GM23338 (cell line): ENCODE results near the gene ITPR3. TPM values are rescaled to one million over a fixed set of nuclear protein-coding genes. Genes with fewer than 3 reads are reported as not detected.
A peak's percentile ranks its signal among the peaks of the same experiment; 100 is the strongest.

Experiments
- ATAC-seq: fragments of 200-7000 bp; cut with Tn5 transposase; 3 replicates; pipeline ENCODE4 v1.9.1; 2020
- DNase-seq: peaks from one replicate; pipeline ENCODE4 v3.0.0-alpha.2; 2015; ENCODE audit warnings: low spot score
- H2AFZ ChIP-seq: fragments of 200-600 bp; sonication (generic); 2 replicates; pipeline ENCODE4 v1.8.0; 2016; ENCODE audit warnings: antibody characterized with exemption, mild to moderate bottlenecking, moderate library complexity
- H3F3A ChIP-seq: fragments of 200-600 bp; sonication (generic); replicated peaks from 2 replicates; pipeline ENCODE4 v1.8.0; 2017; ENCODE audit warnings: antibody characterized with exemption, mixed run types, low read depth
- H3K27ac ChIP-seq: fragments of 200-600 bp; sonication (generic); 2 replicates; pipeline ENCODE4 v1.6.1; 2016; ENCODE audit warnings: low read depth
- H3K27me3 ChIP-seq: fragments of 200-600 bp; sonication (generic); 2 replicates; pipeline ENCODE4 v1.8.0; 2016; ENCODE audit warnings: mild to moderate bottlenecking, mixed run types, moderate library complexity; ENCODE audit not compliant: insufficient read depth
- H3K36me3 ChIP-seq: fragments of 200-600 bp; sonication (generic); 2 replicates; pipeline ENCODE4 v1.8.0; 2016; ENCODE audit warnings: mild to moderate bottlenecking; ENCODE audit not compliant: insufficient read depth
- H3K4me1 ChIP-seq: fragments of 200-600 bp; sonication (generic); 2 replicates; pipeline ENCODE4 v1.8.0; 2016; ENCODE audit warnings: mild to moderate bottlenecking, moderate library complexity; ENCODE audit not compliant: insufficient read depth
- H3K4me2 ChIP-seq: fragments of 200-600 bp; sonication (generic); 2 replicates; pipeline ENCODE4 v1.7.1; 2017; ENCODE audit warnings: mixed run types
- H3K4me3 ChIP-seq: fragments of 200-600 bp; sonication (generic); 2 replicates; pipeline ENCODE4 v1.6.1; 2016; ENCODE audit warnings: mixed run types
- H3K79me2 ChIP-seq: fragments of 200-600 bp; sonication (generic); replicated peaks from 2 replicates; pipeline ENCODE4 v1.8.0; 2017; ENCODE audit warnings: mild to moderate bottlenecking; ENCODE audit not compliant: insufficient read depth
- H3K9me2 ChIP-seq: fragments of 200-600 bp; sonication (generic); 2 replicates; pipeline ENCODE4 v1.8.0; 2017; ENCODE audit not compliant: insufficient read depth
- H4K20me1 ChIP-seq: fragments of 200-600 bp; sonication (generic); replicated peaks from 2 replicates; pipeline ENCODE4 v1.8.0; 2017; ENCODE audit warnings: mild to moderate bottlenecking; ENCODE audit not compliant: insufficient read depth
- H3K27ac Mint-ChIP-seq: 2 replicates; pipeline ENCODE4 v1.8.0; 2020; ENCODE audit warnings: inconsistent platforms, mild to moderate bottlenecking, moderate library complexity, mixed read lengths
- H3K27me3 Mint-ChIP-seq: 3 replicates; pipeline ENCODE4 v1.8.0; 2022; ENCODE audit warnings: low read depth, mild to moderate bottlenecking, moderate library complexity, mixed read lengths, inconsistent platforms; ENCODE audit not compliant: insufficient read depth, poor library complexity
- H3K36me3 Mint-ChIP-seq: 3 replicates; pipeline ENCODE4 v1.8.0; 2021; ENCODE audit warnings: low read depth, mild to moderate bottlenecking, inconsistent platforms, moderate library complexity, mixed read lengths
- H3K4me1 Mint-ChIP-seq: 3 replicates; pipeline ENCODE4 v1.8.0; 2020; ENCODE audit warnings: mild to moderate bottlenecking, inconsistent platforms, mixed read lengths
- H3K4me3 Mint-ChIP-seq: 3 replicates; pipeline ENCODE4 v1.8.0; 2021; ENCODE audit warnings: moderate library complexity, mild to moderate bottlenecking, inconsistent platforms, mixed read lengths
- H3K9me3 Mint-ChIP-seq: 3 replicates; pipeline ENCODE4 v1.8.0; 2020; ENCODE audit warnings: moderate library complexity, mild to moderate bottlenecking, inconsistent platforms, mixed read lengths
- CREB1 ChIP-seq: fragments of 250-450 bp; sonication (Bioruptor Pico); IDR thresholded peaks from 2 replicates; pipeline ENCODE4 v1.5.0; 2020; ENCODE audit warnings: low read depth, mild to moderate bottlenecking, moderate library complexity
- CTCF ChIP-seq, 2 experiments: fragments of 200-600 bp in 1 of 2; sonication (generic) in 1 of 2; conservative IDR thresholded peaks; 2 replicates each; pipeline versions ENCODE4 v1.5.1 to v1.6.1; 2016 to 2017; ENCODE audit warnings: antibody characterized with exemption in 2 of 2, low read depth in 2 of 2, mild to moderate bottlenecking in 2 of 2, moderate library complexity in 1 of 2
- ETS1 ChIP-seq: IDR thresholded peaks from 2 replicates; pipeline ENCODE4 v1.6.1; 2016; ENCODE audit warnings: antibody characterized with exemption
- EZH2 ChIP-seq: fragments of 200-600 bp; sonication (generic); IDR thresholded peaks from one replicate; pipeline ENCODE4 v1.8.0; 2017; ENCODE audit warnings: antibody characterized with exemption, mild to moderate bottlenecking, low read depth; ENCODE audit not compliant: unreplicated experiment
- EZH2phosphoT487 ChIP-seq: fragments of 200-600 bp; sonication (generic); IDR thresholded peaks from one replicate; pipeline ENCODE4 v1.8.1; 2018; ENCODE audit warnings: antibody characterized with exemption; ENCODE audit not compliant: unreplicated experiment
- NANOG ChIP-seq: IDR thresholded peaks from 2 replicates; pipeline ENCODE4 v1.6.1; 2016; ENCODE audit warnings: antibody characterized with exemption, borderline replicate concordance
- POLR2AphosphoS5 ChIP-seq: IDR thresholded peaks from 2 replicates; pipeline ENCODE4 v1.6.1; 2016; ENCODE audit warnings: antibody characterized with exemption, low read depth
- STAT1 ChIP-seq: IDR thresholded peaks from one replicate; pipeline ENCODE4 v1.6.1; 2016; ENCODE audit warnings: antibody characterized with exemption; ENCODE audit not compliant: unreplicated experiment
- polyA plus RNA-seq: library from polyadenylated mRNA; unstranded; fragments of >200 nt; fragmentation: Nextera tagmentation; extraction: Ambion mirVana; gene quantifications from 2 replicates; pipeline ENCODE4 v1.2.1, GENCODE V29; 2016
- total RNA-seq: library from RNA; depleted of rRNA; stranded (reverse); fragments of >200 nt; shearing (Covaris generic); gene quantifications from 2 replicates; pipeline ENCODE4 v1.2.3, GENCODE V29; 2014
- TF ChIP-seq, protein P1 (sequence below): fragments of 250-450 bp; sonication (Bioruptor Pico); IDR thresholded peaks from 2 replicates; pipeline ENCODE4 v1.5.0; 2020; ENCODE audit warnings: mild to moderate bottlenecking, moderate library complexity

The ITPR3 gene
- total and polyA plus RNA-seq, 2 experiments from 2014 or later: 7.3 to 31.9 TPM

DNA sequence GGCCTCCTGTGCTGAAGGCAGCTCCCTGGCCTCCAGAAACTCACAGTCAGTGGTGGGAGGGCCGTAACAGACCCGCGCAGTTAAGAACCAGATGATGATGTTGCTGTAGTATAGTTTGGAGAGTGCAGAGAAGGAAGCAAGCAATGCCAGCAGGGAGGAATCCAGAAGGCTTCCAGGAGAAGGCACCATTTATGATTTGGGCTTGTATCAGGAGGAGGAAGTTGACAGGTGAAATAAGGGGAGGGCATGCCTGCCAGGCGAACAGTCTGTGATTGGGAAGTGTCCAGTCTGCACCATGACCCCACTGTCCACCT is 27.8 kb upstream of the ITPR3 start:
- Mint-ChIP-seq H3K36me3 (no peaks in the 10 kb centered on the region), H3K27me3 (peaks cover 22% of the 10 kb centered on the region), H3K9me3 (peaks cover 4% of the 10 kb centered on the region; the same call in 2 of the 3 replicates), H3K27ac (no peak overlapping the region), H3K4me1 (peaks cover 33% of the 10 kb centered on the region), H3K4me3 (peak overlapping the region; percentile 60)
- no peaks in the 10 kb centered on the region; the same call in 1 of the 2 replicates for H3F3A ChIP-seq
- H3K27me3 ChIP-seq: peaks cover 8% of the 10 kb centered on the region; the same call in 1 of the 2 replicates
- H4K20me1 ChIP-seq: no peaks in the 10 kb centered on the region
- no peak overlapping the region for H3K27ac ChIP-seq
- H3K4me1 ChIP-seq: peaks cover 20% of the 10 kb centered on the region; the same call in 1 of the 2 replicates
- peak overlapping the region; percentile 66 for H3K4me3 ChIP-seq
- no peaks in the 10 kb centered on the region for H3K36me3 ChIP-seq
- no peak for TF ChIP-seq EZH2
- TF ChIP-seq STAT1: no peak
- no peak for TF ChIP-seq CREB1 (CRISPR knock-in tag)
- TF ChIP-seq POLR2AphosphoS5: no peak
- TF ChIP-seq CTCF (conservative IDR thresholded peaks at IDR 0.05; ENCODE audit: low read depth in 2 of 2): no peak
- no peak for TF ChIP-seq ETS1
- peak overlapping the region; percentile 92 for H3K4me2 ChIP-seq
- DNase-seq (no peak), ATAC-seq (no peak)
- H2AFZ ChIP-seq: peak overlapping the region; percentile 95
- H3K79me2 ChIP-seq: no peaks in the 10 kb centered on the region
- H3K9me2 ChIP-seq: no peaks in the 10 kb centered on the region

GRCh38 chr6:33595001-33595846 is 25.9 kb upstream of the ITPR3 start:
- H3K36me3 ChIP-seq: no peaks in the 10 kb centered on the region
- H3K4me3 ChIP-seq: no peak overlapping the region
- peaks cover 4% of the 10 kb centered on the region; the same call in 2 of the 3 replicates for H3K9me3 Mint-ChIP-seq
- no peak overlapping the region for H3K27ac ChIP-seq
- peaks cover 8% of the 10 kb centered on the region; the same call in 1 of the 2 replicates for H3K27me3 ChIP-seq
- no peak overlapping the region for H3K27ac Mint-ChIP-seq
- no peak overlapping the region for H3K4me2 ChIP-seq
- H2AFZ ChIP-seq: no peak overlapping the region
- H3K36me3 Mint-ChIP-seq: no peaks in the 10 kb centered on the region
- peaks cover 25% of the 10 kb centered on the region for H3K27me3 Mint-ChIP-seq
- H4K20me1 ChIP-seq: no peaks in the 10 kb centered on the region
- no peaks in the 10 kb centered on the region for H3K79me2 ChIP-seq
- no peak overlapping the region for H3K4me3 Mint-ChIP-seq
- H3F3A ChIP-seq: no peaks in the 10 kb centered on the region; the same call in 1 of the 2 replicates
- H3K4me1 ChIP-seq: peaks cover 15% of the 10 kb centered on the region; the same call in 1 of the 2 replicates
- no peak for ATAC-seq
- DNase-seq: no peak
- TF ChIP-seq EZH2phosphoT487: no peak
- TF ChIP-seq CREB1 (CRISPR knock-in tag): no peak
- no peak for TF ChIP-seq STAT1
- TF ChIP-seq EZH2: no peak
- TF ChIP-seq NANOG: no peak
- TF ChIP-seq, protein P1, sequence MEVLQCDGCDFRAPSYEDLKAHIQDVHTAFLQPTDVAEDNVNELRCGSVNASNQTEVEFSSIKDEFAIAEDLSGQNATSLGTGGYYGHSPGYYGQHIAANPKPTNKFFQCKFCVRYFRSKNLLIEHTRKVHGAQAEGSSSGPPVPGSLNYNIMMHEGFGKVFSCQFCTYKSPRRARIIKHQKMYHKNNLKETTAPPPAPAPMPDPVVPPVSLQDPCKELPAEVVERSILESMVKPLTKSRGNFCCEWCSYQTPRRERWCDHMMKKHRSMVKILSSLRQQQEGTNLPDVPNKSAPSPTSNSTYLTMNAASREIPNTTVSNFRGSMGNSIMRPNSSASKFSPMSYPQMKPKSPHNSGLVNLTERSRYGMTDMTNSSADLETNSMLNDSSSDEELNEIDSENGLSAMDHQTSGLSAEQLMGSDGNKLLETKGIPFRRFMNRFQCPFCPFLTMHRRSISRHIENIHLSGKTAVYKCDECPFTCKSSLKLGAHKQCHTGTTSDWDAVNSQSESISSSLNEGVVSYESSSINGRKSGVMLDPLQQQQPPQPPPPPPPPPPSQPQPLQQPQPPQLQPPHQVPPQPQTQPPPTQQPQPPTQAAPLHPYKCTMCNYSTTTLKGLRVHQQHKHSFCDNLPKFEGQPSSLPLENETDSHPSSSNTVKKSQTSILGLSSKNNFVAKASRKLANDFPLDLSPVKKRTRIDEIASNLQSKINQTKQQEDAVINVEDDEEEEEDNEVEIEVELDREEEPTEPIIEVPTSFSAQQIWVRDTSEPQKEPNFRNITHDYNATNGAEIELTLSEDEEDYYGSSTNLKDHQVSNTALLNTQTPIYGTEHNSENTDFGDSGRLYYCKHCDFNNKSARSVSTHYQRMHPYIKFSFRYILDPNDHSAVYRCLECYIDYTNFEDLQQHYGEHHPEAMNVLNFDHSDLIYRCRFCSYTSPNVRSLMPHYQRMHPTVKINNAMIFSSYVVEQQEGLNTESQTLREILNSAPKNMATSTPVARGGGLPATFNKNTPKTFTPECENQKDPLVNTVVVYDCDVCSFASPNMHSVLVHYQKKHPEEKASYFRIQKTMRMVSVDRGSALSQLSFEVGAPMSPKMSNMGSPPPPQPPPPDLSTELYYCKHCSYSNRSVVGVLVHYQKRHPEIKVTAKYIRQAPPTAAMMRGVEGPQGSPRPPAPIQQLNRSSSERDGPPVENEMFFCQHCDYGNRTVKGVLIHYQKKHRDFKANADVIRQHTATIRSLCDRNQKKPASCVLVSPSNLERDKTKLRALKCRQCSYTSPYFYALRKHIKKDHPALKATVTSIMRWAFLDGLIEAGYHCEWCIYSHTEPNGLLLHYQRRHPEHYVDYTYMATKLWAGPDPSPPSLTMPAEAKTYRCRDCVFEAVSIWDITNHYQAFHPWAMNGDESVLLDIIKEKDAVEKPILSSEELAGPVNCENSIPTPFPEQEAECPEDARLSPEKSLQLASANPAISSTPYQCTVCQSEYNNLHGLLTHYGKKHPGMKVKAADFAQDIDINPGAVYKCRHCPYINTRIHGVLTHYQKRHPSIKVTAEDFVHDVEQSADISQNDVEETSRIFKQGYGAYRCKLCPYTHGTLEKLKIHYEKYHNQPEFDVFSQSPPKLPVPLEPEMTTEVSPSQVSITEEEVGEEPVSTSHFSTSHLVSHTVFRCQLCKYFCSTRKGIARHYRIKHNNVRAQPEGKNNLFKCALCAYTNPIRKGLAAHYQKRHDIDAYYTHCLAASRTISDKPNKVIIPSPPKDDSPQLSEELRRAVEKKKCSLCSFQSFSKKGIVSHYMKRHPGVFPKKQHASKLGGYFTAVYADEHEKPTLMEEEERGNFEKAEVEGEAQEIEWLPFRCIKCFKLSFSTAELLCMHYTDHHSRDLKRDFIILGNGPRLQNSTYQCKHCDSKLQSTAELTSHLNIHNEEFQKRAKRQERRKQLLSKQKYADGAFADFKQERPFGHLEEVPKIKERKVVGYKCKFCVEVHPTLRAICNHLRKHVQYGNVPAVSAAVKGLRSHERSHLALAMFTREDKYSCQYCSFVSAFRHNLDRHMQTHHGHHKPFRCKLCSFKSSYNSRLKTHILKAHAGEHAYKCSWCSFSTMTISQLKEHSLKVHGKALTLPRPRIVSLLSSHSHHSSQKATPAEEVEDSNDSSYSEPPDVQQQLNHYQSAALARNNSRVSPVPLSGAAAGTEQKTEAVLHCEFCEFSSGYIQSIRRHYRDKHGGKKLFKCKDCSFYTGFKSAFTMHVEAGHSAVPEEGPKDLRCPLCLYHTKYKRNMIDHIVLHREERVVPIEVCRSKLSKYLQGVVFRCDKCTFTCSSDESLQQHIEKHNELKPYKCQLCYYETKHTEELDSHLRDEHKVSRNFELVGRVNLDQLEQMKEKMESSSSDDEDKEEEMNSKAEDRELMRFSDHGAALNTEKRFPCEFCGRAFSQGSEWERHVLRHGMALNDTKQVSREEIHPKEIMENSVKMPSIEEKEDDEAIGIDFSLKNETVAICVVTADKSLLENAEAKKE (CRISPR knock-in tag): no peak
- H3K9me2 ChIP-seq: no peaks in the 10 kb centered on the region
- peaks cover 28% of the 10 kb centered on the region for H3K4me1 Mint-ChIP-seq
